GM12878 (cell line): Measurements from ENCODE around the gene ABCC11. TPM values are rescaled to one million over a fixed set of nuclear protein-coding genes. Genes with fewer than 3 reads are reported as not detected.

Experiments used
- ATAC-seq: fragments of 200-7000 bp; cut with Tn5 transposase; 3 replicates; pipeline ENCODE4 v1.9.1; 2020; ENCODE audit warnings: mild to moderate bottlenecking, moderate library complexity
- BruUV-seq: library from RNA; stranded (reverse); fragments of 400-500 nt; replicated peaks from 2 replicates; lab custom pipeline; 2021; lab: Mats Ljungman, UMichigan
- CTCF ChIA-PET: fragments of 300-600 bp; sonication (Branson Sonifier 250); formaldehyde crosslinking; extraction: SDS; loops from one replicate; lab custom pipeline; 2021; ENCODE audit warnings: inconsistent platforms; lab: Yijun Ruan, JAX
- POLR2A ChIA-PET: fragments of 350-600 bp; formaldehyde crosslinking; extraction: SDS; loops from one replicate; lab custom pipeline; 2021; ENCODE audit warnings: inconsistent platforms; lab: Charles Lee
- RAD21 ChIA-PET: fragments of 300-600 bp; sonication (Branson Sonifier 250); formaldehyde crosslinking; loops from one replicate; lab custom pipeline; 2023; ENCODE audit warnings: antibody characterized with exemption; ENCODE audit not compliant: unreplicated experiment; lab: Charles Lee
- SMC1A ChIA-PET: fragments of 300-600 bp; sonication (Branson Sonifier 250); formaldehyde crosslinking; loops from one replicate; lab custom pipeline; 2023; ENCODE audit not compliant: unreplicated experiment, uncharacterized antibody; lab: Charles Lee
- DNase-seq: peaks from one replicate; pipeline ENCODE4 v3.0.0-alpha.2; 2011; ENCODE audit warnings: low read depth, low spot score
- FAIRE-seq: peaks from 3 replicates; lab custom pipeline; 2011; peaks lifted over from hg19 to GRCh38; lab: Jason Lieb, UNC
- H2AFZ ChIP-seq: 2 replicates; pipeline ENCODE4 v1.6.0; 2011; ENCODE audit warnings: low read depth, low read length, control low read depth; ENCODE audit not compliant: control insufficient read depth
- H3K27ac ChIP-seq: 2 replicates; pipeline ENCODE4 v1.5.1; 2011; ENCODE audit warnings: control low read depth; ENCODE audit not compliant: control insufficient read depth, insufficient read depth
- H3K27me3 ChIP-seq, 2 experiments: replicated peaks in 1 of 2; 2 replicates each; pipeline versions ENCODE4 v1.6.0 to v1.6.1; 2011; ENCODE audit warnings: low read length in 1 of 2; ENCODE audit not compliant: control insufficient read depth in 2 of 2, insufficient read depth in 2 of 2
- H3K36me3 ChIP-seq, 2 experiments: 2 replicates each; pipeline ENCODE4 v1.5.1; 2011; ENCODE audit warnings: low read length in 1 of 2; ENCODE audit not compliant: control insufficient read depth in 2 of 2, insufficient read depth in 2 of 2
- H3K4me1 ChIP-seq: 2 replicates; pipeline ENCODE4 v1.6.1; 2011; ENCODE audit warnings: mild to moderate bottlenecking, low read length, moderate library complexity, mixed read lengths; ENCODE audit not compliant: control insufficient read depth, insufficient read depth
- H3K4me2 ChIP-seq: 2 replicates; pipeline ENCODE4 v1.6.0; 2011; ENCODE audit warnings: control low read depth; ENCODE audit not compliant: control insufficient read depth, insufficient read depth
- H3K4me3 ChIP-seq: fragments of 200-600 bp; sonication (generic); 2 replicates; pipeline ENCODE4 v1.5.1; 2016
- H3K79me2 ChIP-seq: 2 replicates; pipeline ENCODE4 v1.6.0; 2011; ENCODE audit warnings: low read length; ENCODE audit not compliant: control insufficient read depth, insufficient read depth
- H3K9ac ChIP-seq: 2 replicates; pipeline ENCODE4 v1.8.0; 2011; ENCODE audit warnings: low read length, control low read depth, mixed read lengths; ENCODE audit not compliant: control insufficient read depth, insufficient read depth
- H3K9me3 ChIP-seq: replicated peaks from 3 replicates; pipeline ENCODE4 v1.5.1; 2011; ENCODE audit warnings: mild to moderate bottlenecking, low read length; ENCODE audit not compliant: control insufficient read depth, insufficient read depth
- H4K20me1 ChIP-seq: 2 replicates; pipeline ENCODE4 v1.6.0; 2011; ENCODE audit not compliant: control insufficient read depth, insufficient read depth
- CHD4 ChIP-seq: fragments of 200-600 bp; sonication (generic); IDR thresholded peaks from 2 replicates; pipeline ENCODE4 v1.6.1; 2016; ENCODE audit warnings: mild to moderate bottlenecking
- IRF5 ChIP-seq: fragments of 450-650 bp; IDR thresholded peaks from 2 replicates; pipeline ENCODE4 v1.6.1; 2017; ENCODE audit warnings: borderline replicate concordance
- NFYB ChIP-seq: IDR thresholded peaks from 2 replicates; pipeline ENCODE4 v1.6.1; 2011; ENCODE audit warnings: low read depth, mild to moderate bottlenecking, low read length, improper control_type of control experiment, moderate library complexity; ENCODE audit not compliant: insufficient read depth
- SMAD1 ChIP-seq: fragments of 450-650 bp; IDR thresholded peaks from 2 replicates; pipeline ENCODE4 v1.6.1; 2018; ENCODE audit warnings: mild to moderate bottlenecking, low read depth; ENCODE audit not compliant: partially characterized antibody
- STAT3 ChIP-seq: IDR thresholded peaks from 2 replicates; pipeline ENCODE4 v1.6.1; 2011; ENCODE audit warnings: low read depth, low read length, improper control_type of control experiment
- SUZ12 ChIP-seq: fragments of 200-600 bp; sonication (generic); IDR thresholded peaks from one replicate; pipeline ENCODE4 v1.6.1; 2018; ENCODE audit warnings: antibody characterized with exemption, mild to moderate bottlenecking; ENCODE audit not compliant: unreplicated experiment
- TARDBP ChIP-seq: IDR thresholded peaks from 2 replicates; pipeline ENCODE4 v1.6.1; 2016; ENCODE audit warnings: borderline replicate concordance
- ZNF622 ChIP-seq: fragments of 450-650 bp; IDR thresholded peaks from 2 replicates; pipeline ENCODE4 v1.6.1; 2017; ENCODE audit warnings: mild to moderate bottlenecking, inconsistent platforms
- WGBS: methylation state at CpG from one replicate; pipeline ENCODE4 v1.1.6; 2016; ENCODE audit warnings: low lambda C conversion rate; ENCODE audit not compliant: insufficient replicate concordance, insufficient coverage; ENCODE audit errors: missing lambda C conversion rate; 5-methylcytosine and 5-hydroxymethylcytosine counted together
- in situ Hi-C: fragments of 300-500 bp; cut with MboI; formaldehyde crosslinking; loops from 9 replicates; pipeline ENCODE4 v1.14.3; 2018; ENCODE audit warnings: mixed read lengths
- intact Hi-C: fragments of 100-400 bp; cut with micrococcal nuclease; formaldehyde crosslinking; loops from one replicate; pipeline ENCODE4 v1.14.2; 2022; ENCODE audit not compliant: unreplicated experiment
- polyA plus RNA-seq, 11 experiments: library from polyadenylated mRNA; depleted of rRNA in 4 of 11; unstranded in 6 of 11; stranded (reverse) in 5 of 11; fragments of >200 nt; fragmentation: Nextera tagmentation in 4 of 11; fragmentation: Illumina TruSeq in 1 of 11; extraction: Ambion mirVana in 4 of 11; extraction: Trizol in 1 of 11; gene quantifications; 1 replicate in 1 of 11; 2 replicates in 10 of 11; pipeline versions ENCODE4 v1.2.1 to v1.2.3, GENCODE V29; 2011 to 2016; ENCODE audit warnings: inconsistent platforms in 2 of 11, missing spikeins in 2 of 11, low read depth in 1 of 11
- total RNA-seq, 4 experiments: library from RNA; depleted of rRNA in 3 of 4; stranded (reverse); fragments of >200 nt in 3 of 4; fragmentation: Illumina TruSeq in 1 of 4; extraction: Trizol in 1 of 4; gene quantifications; 2 replicates each; pipeline versions ENCODE4 v1.2.1 to v1.2.3, GENCODE V29; 2013 to 2021

The ABCC11 gene
- total and polyA plus RNA-seq, 10 of the 15 experiments (the other 5 are each of a cell fraction or from before 2014, with no cell fraction given), result 0.04 to 0.20 (median 0.10) TPM; not detected in 6

GRCh38 chr16:48223490-48223889 is 23.8 kb downstream of the ABCC11 start:
- Histone ChIP-seq H2AFZ (no peak overlapping the region), H3K9me3 (no peaks in the 10 kb centered on the region), H3K79me2 (no peaks in the 10 kb centered on the region), H3K27ac (no peak overlapping the region), H3K4me1 (no peaks in the 10 kb centered on the region), H3K9ac (no peak overlapping the region), H3K4me2 (no peak overlapping the region), H3K27me3 (no peaks in the 10 kb centered on the region), H3K4me3 (no peak overlapping the region), H3K36me3 (no peaks in the 10 kb centered on the region), H4K20me1 (no peaks in the 10 kb centered on the region)
- FAIRE-seq (no peak), ATAC-seq (no peak), DNase-seq (no peak)
- ChIA-PET CTCF (interaction anchor here (0.9 kb wide), 1 partner anchor 9 kb away, joined by 3 read pairs; no protein-coding TSS in a partner anchor), POLR2A (no interaction called here), RAD21 (no interaction called here), SMC1A (no interaction called here)
- TF ChIP-seq ZNF622, result no peak
- TF ChIP-seq NFYB, result 0 out of 2 replicates have a peak, but pooled peaks have one; percentile 15
- intact Hi-C loops, result no loop called here
- BruUV-seq, result no TSS peak
- 67% methylated on average over 4 of the region's 4 CpGs for WGBS
- in situ Hi-C loops, result no loop called here

- CTCF ChIA-PET, result no interaction called here
- Histone ChIP-seq H3K36me3 (no peaks in the 10 kb centered on the region), H3K27ac (no peak overlapping the region), H3K9me3 (no peaks in the 10 kb centered on the region)
- SMC1A ChIA-PET, result interaction anchor here (0.5 kb wide), 1 partner anchor 1028 kb away, joined by 3 read pairs; no protein-coding TSS in a partner anchor
- in situ Hi-C loops, result no loop called here
- no peak for TF ChIP-seq IRF5
- TF ChIP-seq TARDBP, result no peak
- no peak for TF ChIP-seq SUZ12
- TF ChIP-seq SMAD1, result no peak
- TF ChIP-seq STAT3, result no peak
- no peak for TF ChIP-seq CHD4
- TF ChIP-seq, all 136 proteins: peak for 0
- H3K4me2 ChIP-seq, result no peak overlapping the region
- H3K9ac ChIP-seq, result no peak overlapping the region
- H3K79me2 ChIP-seq, result no peaks in the 10 kb centered on the region
- no peaks in the 10 kb centered on the region for H3K4me1 ChIP-seq
- no peak overlapping the region for H3K4me3 ChIP-seq
- no peak for ATAC-seq
- intact Hi-C loops, result no loop called here
- BruUV-seq, result no TSS peak
- no peaks in the 10 kb centered on the region for H3K27me3 ChIP-seq
- ChIA-PET POLR2A (no interaction called here), RAD21 (interaction anchor here (0.5 to 0.8 kb wide), 2 partner anchors 11 to 772 kb away, joined by 3 read pairs; no protein-coding TSS in a partner anchor)
- no peaks in the 10 kb centered on the region for H4K20me1 ChIP-seq
- no peak overlapping the region for H2AFZ ChIP-seq
- 36% methylated on average over 3 of the region's 3 CpGs for WGBS
- no peak for FAIRE-seq
- no peak for DNase-seq
Measured at GRCh38 chr16:48220891-48221290, 26.4 kb downstream of the ABCC11 start.
